EH (cell line): ENCODE data around the gene AKAP4.

ENCODE experiments used
- DNase-seq: peaks from one replicate; pipeline ENCODE4 v3.0.0-alpha.2; 2015; ENCODE audit warnings: low read depth

AKAP4 gene

GRCh38 chrX:50200907-50201306 is at the start of gene AKAP4:
TSS of gene AKAP4 (minus strand) at chrX:50201007. CDS start at chrX:50200889, 118 bp downstream.
- DNase-seq: no peak

- DNase-seq: peak; percentile 8
Observed at GRCh38 chrX:50211510-50211909, 10.7 kb upstream of the AKAP4 start.

GRCh38 chrX:50206753-50207152 is 5.9 kb upstream of the AKAP4 start:
- no peak for DNase-seq

DNA sequence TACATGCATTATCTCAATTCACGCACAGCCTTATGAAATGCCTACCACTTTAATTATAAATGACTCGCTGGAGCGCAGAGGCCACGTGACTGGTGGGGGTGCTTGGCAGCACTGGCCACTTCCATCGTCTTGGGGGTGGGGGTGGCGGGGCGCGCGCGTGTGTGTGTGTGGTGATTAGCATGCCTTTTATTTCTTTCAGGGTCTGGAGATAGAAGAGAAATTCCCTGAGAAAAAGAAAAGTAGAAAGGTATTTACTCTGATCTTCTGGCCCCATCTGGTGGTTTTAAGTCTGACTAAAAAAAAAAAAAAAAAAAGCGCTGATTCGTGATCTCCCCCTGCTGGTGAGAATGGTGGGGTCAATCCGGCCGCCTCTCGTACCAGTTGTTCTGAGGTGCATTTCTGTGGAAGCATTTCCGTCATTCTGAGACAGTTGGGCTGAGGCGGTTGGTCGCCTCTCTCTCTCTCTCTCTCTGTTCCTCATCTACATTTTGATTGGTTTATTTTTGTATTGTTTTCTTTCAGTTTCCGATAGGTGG is 3.6 kb upstream of the AKAP4 start, which contains the start of gene CCNB3:
CCNB3 (plus strand) TSS at position 402 of the 536 bp plus-strand sequence. CDS start 80,399 bp downstream, outside the sequence.
- DNase-seq: peak; percentile 76

DNA sequence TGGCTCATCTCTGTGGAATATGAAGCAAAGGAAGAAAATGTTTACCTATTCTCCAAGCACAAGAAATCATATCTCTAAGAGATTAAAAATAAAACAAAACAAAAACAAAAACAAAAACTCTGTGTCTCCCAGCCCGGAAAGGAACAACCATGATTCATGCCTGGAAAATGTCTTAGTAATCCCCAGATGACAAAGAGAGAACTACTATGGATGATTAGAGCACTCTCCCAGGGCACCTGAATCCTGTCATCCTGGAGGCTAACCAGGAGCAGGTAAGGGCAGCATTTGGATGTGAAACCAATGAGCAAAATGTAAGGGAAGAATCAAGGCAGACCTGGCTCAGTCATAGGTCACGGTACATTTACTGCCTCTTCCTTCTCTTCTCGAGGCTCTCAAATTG is 1.7 kb upstream of the AKAP4 start:
- no peak for DNase-seq

DNA sequence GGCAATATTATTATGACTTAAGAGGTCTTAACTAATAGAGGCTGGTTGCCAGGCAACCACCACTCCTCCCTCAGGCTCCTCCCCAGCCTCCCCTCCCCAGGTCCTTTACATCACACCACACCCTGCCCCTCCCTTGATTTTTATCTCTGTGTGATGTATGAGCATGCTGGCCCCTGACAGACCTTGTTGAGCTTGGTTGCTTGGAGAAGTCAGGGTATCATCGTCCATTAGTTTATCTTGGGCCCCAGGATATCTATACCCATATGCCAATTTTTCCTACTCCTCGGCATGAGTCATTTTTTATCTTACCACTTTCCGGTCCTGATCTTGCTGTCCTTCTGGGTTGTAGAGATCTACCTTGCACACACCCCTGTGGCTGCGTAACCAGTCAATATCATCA is 2.5 kb downstream of the AKAP4 start:
- no peak for DNase-seq

DNA sequence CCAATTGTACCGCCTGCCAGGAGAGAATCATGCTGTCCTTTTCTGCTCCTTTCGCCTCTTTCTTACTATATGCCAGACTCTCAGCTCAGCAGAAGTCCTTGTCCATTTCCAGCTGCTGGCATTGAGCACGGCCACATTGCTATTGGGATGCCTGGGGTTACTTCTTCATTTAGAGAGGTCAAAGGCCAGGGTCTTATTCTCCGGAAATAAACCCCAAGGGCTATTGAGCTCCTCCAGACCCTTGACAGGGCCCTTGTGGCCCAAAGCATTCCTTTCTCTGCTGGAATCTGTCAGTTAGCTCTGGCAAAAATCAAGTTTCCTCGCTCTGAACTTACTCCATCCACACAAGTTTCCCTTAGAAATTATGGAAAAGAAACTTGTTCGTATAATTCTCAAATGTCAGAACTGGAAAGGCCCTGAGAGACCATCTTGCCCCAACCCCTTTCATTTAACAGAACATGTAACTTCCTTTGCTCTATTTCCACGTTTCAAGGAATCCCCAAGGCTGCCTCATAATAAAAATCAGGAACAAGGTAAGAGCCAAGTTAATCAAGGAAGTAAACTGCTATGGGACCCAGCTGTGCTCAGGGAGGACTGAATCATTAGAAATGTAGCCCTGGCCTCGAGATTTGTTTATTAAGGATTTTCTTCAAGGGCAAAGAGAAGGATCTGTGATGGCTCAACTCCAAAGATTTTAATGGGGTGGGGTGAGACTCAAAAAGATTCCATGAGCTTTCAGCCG is 11.8 kb downstream of the AKAP4 start:
- no peak for DNase-seq

- DNase-seq: no peak
Observed at GRCh38 chrX:50183891-50184290, 16.9 kb downstream of the AKAP4 start.

- DNase-seq: no peak
Observed at GRCh38 chrX:50180073-50180940, 20.5 kb downstream of the AKAP4 start.

- DNase-seq: no peak
Observed at GRCh38 chrX:50169717-50170116, 31.1 kb downstream of the AKAP4 start.

GRCh38 chrX:50168241-50168687 is 32.5 kb downstream of the AKAP4 start:
- DNase-seq: peak; percentile 0

- DNase-seq: no peak
Observed at GRCh38 chrX:50167366-50167765, 33.4 kb downstream of the AKAP4 start.

- DNase-seq: no peak
Observed at GRCh38 chrX:50165727-50166126, 35.1 kb downstream of the AKAP4 start.

GRCh38 chrX:50161127-50161526 is 39.7 kb downstream of the AKAP4 start:
- no peak for DNase-seq

DNA sequence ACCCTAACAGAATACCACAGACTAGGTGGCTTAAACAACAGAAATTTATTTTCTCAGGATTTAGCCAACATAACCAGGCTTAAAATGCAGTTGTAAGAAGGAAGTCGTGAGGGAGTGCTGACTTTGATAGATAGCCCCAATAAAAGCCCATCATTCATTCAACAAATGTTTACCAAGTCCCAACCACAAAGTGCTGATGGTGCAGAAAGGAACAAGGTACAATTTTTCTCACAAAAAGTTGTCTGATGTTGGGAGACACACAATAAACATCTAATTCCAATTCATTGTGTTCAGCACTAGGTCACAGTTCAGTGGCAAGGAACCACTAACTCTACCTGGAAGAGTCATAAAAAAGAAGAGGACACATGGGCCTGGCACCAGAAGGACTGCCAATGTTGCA is 42.2 kb downstream of the AKAP4 start:
- DNase-seq: no peak

DNA sequence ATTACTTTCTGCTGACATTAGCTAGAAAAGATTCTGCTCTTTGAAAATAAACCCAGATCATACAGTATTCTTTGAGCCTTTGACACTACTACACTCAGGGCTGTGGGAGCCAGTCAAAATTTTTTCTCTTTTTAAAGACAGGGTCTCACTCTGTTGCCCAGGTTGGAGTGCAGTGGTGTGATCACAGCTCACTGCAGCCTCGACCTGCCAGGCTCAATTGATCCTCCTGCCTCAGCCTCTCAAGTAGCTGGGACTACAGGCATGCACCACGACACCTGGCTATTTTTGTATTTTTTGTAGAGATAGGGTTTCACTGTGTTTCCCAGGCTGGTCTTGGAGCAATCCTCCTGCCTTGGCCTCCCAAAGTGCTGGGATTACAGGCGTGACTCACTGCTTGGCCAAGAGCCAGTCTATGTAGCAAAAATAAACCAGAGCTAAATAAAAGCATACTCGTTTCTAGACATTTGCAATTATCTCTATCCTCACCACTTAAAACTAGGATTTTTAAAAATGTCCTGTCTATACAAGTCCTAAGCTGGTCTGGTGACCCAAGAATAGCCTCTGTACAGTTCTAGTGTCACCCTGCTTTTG is 43.2 kb downstream of the AKAP4 start:
- peak; percentile 22 for DNase-seq

GRCh38 chrX:50154429-50154828 is 46.4 kb downstream of the AKAP4 start:
- DNase-seq: no peak

- DNase-seq: no peak
Observed at GRCh38 chrX:50152456-50152855, 48.4 kb downstream of the AKAP4 start.

DNA sequence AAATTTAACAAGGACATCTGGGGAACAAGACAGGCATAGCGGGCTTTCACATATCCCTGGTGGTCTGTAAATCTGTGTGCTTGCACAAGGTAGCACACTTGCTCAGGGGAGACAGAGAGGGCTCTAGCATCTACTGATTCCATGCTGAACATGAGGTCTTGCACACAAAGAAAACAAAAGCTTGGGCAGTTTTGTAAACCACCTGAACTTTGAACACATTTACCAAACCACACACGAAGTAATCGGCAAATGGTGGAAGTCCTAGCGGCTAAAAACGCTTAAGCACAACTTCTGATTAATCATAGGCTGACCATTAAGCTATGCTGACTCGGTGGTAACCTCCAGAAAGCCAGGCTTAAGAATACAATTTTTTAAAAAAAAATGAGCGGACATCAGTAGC is 52.8 kb downstream of the AKAP4 start:
- no peak for DNase-seq
